DND-41 (cell line): Measurements from ENCODE around the gene MYDGF.

Source experiments
- ATAC-seq: fragments of 200-7000 bp; cut with Tn5 transposase; 3 replicates; pipeline ENCODE4 v1.9.1; 2021; ENCODE audit warnings: low read depth; ENCODE audit not compliant: insufficient read depth
- DNase-seq: peaks from one replicate; pipeline ENCODE4 v3.0.0-alpha.2; 2020
- H2AFZ ChIP-seq: 2 replicates; pipeline ENCODE4 v1.6.0; 2012; ENCODE audit warnings: low read depth, low read length
- H3K27ac ChIP-seq: 2 replicates; pipeline ENCODE4 v1.5.1; 2012; ENCODE audit warnings: low read length, inconsistent platforms
- H3K27me3 ChIP-seq: fragments of 200-600 bp; sonication (generic); 2 replicates; pipeline ENCODE4 v1.6.0; 2012; ENCODE audit warnings: low read length, mild to moderate bottlenecking, inconsistent platforms; ENCODE audit not compliant: insufficient read depth, poor library complexity
- H3K36me3 ChIP-seq: 2 replicates; pipeline ENCODE4 v1.5.1; 2012; ENCODE audit warnings: low read length, inconsistent platforms; ENCODE audit not compliant: insufficient read depth
- H3K4me1 ChIP-seq: 2 replicates; pipeline ENCODE4 v1.5.1; 2012; ENCODE audit warnings: mild to moderate bottlenecking, low read length; ENCODE audit not compliant: insufficient read depth
- H3K4me2 ChIP-seq: 2 replicates; pipeline ENCODE4 v1.6.0; 2012; ENCODE audit warnings: mild to moderate bottlenecking, moderate library complexity, low read length, inconsistent platforms; ENCODE audit not compliant: insufficient read depth
- H3K4me3 ChIP-seq, 2 experiments: fragments of 200-600 bp in 1 of 2; shearing (Covaris generic) in 1 of 2; 2 replicates each; pipeline ENCODE4 v1.5.1; 2012 to 2016; ENCODE audit warnings: inconsistent platforms in 2 of 2, low read length in 2 of 2, mild to moderate bottlenecking in 2 of 2, low read depth in 1 of 2, moderate library complexity in 1 of 2
- H3K79me2 ChIP-seq: 2 replicates; pipeline ENCODE4 v1.6.0; 2012; ENCODE audit warnings: low read length, inconsistent platforms; ENCODE audit not compliant: insufficient read depth
- H3K9ac ChIP-seq: 2 replicates; pipeline ENCODE4 v1.6.0; 2012; ENCODE audit warnings: low read depth, mild to moderate bottlenecking, inconsistent platforms, low read length, moderate library complexity
- H3K9me3 ChIP-seq: 2 replicates; pipeline ENCODE4 v1.5.1; 2012; ENCODE audit warnings: low read length, moderate library complexity, mild to moderate bottlenecking, inconsistent platforms; ENCODE audit not compliant: insufficient read depth, severe bottlenecking
- H4K20me1 ChIP-seq: 2 replicates; pipeline ENCODE4 v1.6.0; 2012; ENCODE audit warnings: low read length; ENCODE audit not compliant: insufficient read depth
- EZH2 ChIP-seq: IDR thresholded peaks from 3 replicates; pipeline ENCODE4 v1.6.1; 2012; ENCODE audit warnings: borderline replicate concordance, low read depth, mild to moderate bottlenecking, moderate library complexity, low read length, inconsistent platforms; ENCODE audit not compliant: severe bottlenecking
- TF ChIP-seq, protein P1 (sequence below): IDR thresholded peaks from 2 replicates; pipeline ENCODE4 v1.5.1; 2012; ENCODE audit warnings: borderline replicate concordance, low read length, moderate library complexity, mild to moderate bottlenecking; ENCODE audit not compliant: poor library complexity, severe bottlenecking; ENCODE audit errors: extremely low read depth

The MYDGF gene

GRCh38 chr19:4656102-4656501 lies 14.0 kb downstream of the MYDGF start:
- H3K36me3 ChIP-seq: peaks cover 71% of the 10 kb centered on the region
- DNase-seq (no peak), ATAC-seq (no peak)
- no peak overlapping the region for H3K9ac ChIP-seq
- H3K4me1 ChIP-seq: no peaks in the 10 kb centered on the region
- H3K9me3 ChIP-seq: no peaks in the 10 kb centered on the region
- peaks cover 5% of the 10 kb centered on the region; the same call in 1 of the 2 replicates for H4K20me1 ChIP-seq
- no peak overlapping the region for H2AFZ ChIP-seq
- no peak for TF ChIP-seq EZH2
- TF ChIP-seq, protein P1, sequence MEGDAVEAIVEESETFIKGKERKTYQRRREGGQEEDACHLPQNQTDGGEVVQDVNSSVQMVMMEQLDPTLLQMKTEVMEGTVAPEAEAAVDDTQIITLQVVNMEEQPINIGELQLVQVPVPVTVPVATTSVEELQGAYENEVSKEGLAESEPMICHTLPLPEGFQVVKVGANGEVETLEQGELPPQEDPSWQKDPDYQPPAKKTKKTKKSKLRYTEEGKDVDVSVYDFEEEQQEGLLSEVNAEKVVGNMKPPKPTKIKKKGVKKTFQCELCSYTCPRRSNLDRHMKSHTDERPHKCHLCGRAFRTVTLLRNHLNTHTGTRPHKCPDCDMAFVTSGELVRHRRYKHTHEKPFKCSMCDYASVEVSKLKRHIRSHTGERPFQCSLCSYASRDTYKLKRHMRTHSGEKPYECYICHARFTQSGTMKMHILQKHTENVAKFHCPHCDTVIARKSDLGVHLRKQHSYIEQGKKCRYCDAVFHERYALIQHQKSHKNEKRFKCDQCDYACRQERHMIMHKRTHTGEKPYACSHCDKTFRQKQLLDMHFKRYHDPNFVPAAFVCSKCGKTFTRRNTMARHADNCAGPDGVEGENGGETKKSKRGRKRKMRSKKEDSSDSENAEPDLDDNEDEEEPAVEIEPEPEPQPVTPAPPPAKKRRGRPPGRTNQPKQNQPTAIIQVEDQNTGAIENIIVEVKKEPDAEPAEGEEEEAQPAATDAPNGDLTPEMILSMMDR: no peak
- H3K27ac ChIP-seq: no peak overlapping the region
- no peak overlapping the region for H3K4me3 ChIP-seq
- H3K4me2 ChIP-seq: no peak overlapping the region
- no peaks in the 10 kb centered on the region for H3K79me2 ChIP-seq
- H3K27me3 ChIP-seq: no peaks in the 10 kb centered on the region

GRCh38 chr19:4654437-4655361 lies 15.4 kb downstream of the MYDGF start:
- no peak overlapping the region for H3K27ac ChIP-seq
- H3K79me2 ChIP-seq: no peaks in the 10 kb centered on the region
- no peak overlapping the region for H3K9ac ChIP-seq
- no peak overlapping the region for H3K4me3 ChIP-seq
- no peak for DNase-seq
- no peaks in the 10 kb centered on the region for H3K27me3 ChIP-seq
- no peak overlapping the region for H3K4me2 ChIP-seq
- ATAC-seq: no peak
- H3K36me3 ChIP-seq: peaks cover 58% of the 10 kb centered on the region
- TF ChIP-seq EZH2: no peak
- TF ChIP-seq, protein P1: no peak
- H4K20me1 ChIP-seq: peaks cover 6% of the 10 kb centered on the region; the same call in 1 of the 2 replicates
- H3K4me1 ChIP-seq: no peaks in the 10 kb centered on the region
- H2AFZ ChIP-seq: no peak overlapping the region
- H3K9me3 ChIP-seq: no peaks in the 10 kb centered on the region

DNA sequence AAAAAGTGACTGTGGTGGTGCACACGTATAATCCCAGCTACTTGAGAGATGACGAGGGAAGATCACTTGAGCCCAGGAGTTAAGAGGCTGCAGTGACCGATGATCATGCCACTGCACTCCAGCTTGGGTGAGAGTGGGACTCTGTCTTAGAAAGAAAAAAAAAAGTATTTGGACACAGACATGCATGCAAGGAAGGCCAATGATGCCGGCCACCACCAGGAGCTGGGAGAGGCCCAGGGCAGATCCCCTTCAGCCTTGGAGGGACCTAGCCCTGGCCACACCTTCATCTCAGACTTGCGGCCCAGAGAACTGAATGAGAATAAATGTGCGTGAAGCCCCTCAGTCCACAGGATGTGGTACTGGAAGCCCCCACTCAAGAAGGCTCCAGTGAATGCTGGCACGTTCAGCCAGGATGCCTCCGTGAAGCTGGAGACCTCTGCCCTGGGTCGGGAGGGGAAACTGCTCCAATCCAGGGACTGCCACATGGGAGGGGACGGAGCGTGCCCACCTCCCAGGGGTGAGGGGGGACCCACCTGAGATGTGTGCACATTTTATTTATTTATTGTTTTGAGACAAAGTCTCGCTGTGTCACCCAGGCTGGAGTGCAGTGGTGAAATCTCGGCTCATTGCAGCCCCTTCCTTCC lies 16.2 kb downstream of the MYDGF start:
- Histone ChIP-seq H2AFZ (no peak overlapping the region), H3K27me3 (no peaks in the 10 kb centered on the region), H3K79me2 (no peaks in the 10 kb centered on the region), H3K27ac (no peak overlapping the region), H3K4me1 (no peaks in the 10 kb centered on the region), H3K4me2 (no peak overlapping the region), H3K9ac (no peak overlapping the region), H3K9me3 (no peaks in the 10 kb centered on the region), H4K20me1 (peaks cover 11% of the 10 kb centered on the region; the same call in 1 of the 2 replicates), H3K36me3 (peaks cover 50% of the 10 kb centered on the region), H3K4me3 (no peak overlapping the region)
- TF ChIP-seq EZH2: no peak
- TF ChIP-seq, protein P1: no peak
- no peak for DNase-seq
- no peak for ATAC-seq
